Natural killer cell (primary cell): ENCODE results near the gene CD63. TPM values are rescaled to one million over a fixed set of nuclear protein-coding genes. Genes with fewer than 3 reads are reported as not detected.

Experiments
- ATAC-seq, 3 donors: fragments of 150-1000 bp in 2 of 3; fragments of 200-7000 bp in 1 of 3; cut with Tn5 transposase; 1 replicate in 1 of 3; 2 replicates in 2 of 3; pipeline ENCODE4 v1.10.0; 2021; ENCODE audit warnings: mild to moderate bottlenecking in 2 of 3, moderate library complexity in 2 of 3
- DNase-seq, 2 donors: peaks; one replicate each; pipeline versions ENCODE4 v3.0.0 to v3.0.0-alpha.2; 2013 to 2021; ENCODE audit warnings: mixed read lengths in 1 of 2
- H3K27ac ChIP-seq: one replicate; pipeline ENCODE4 v1.5.1; 2013; ENCODE audit warnings: mild to moderate bottlenecking, low read length
- H3K27me3 ChIP-seq: one replicate; pipeline ENCODE4 v1.6.1; 2013; ENCODE audit warnings: low read length; ENCODE audit not compliant: control insufficient read depth, insufficient read depth
- H3K36me3 ChIP-seq: one replicate; pipeline ENCODE4 v1.6.1; 2013; ENCODE audit warnings: low read length; ENCODE audit not compliant: control insufficient read depth, insufficient read depth
- H3K4me1 ChIP-seq: one replicate; pipeline ENCODE4 v1.6.1; 2013; ENCODE audit warnings: low read length; ENCODE audit not compliant: control insufficient read depth, insufficient read depth
- H3K4me3 ChIP-seq: one replicate; pipeline ENCODE4 v1.5.1; 2013; ENCODE audit warnings: low read length
- H3K9me3 ChIP-seq: one replicate; pipeline ENCODE4 v1.6.1; 2013; ENCODE audit warnings: low read length; ENCODE audit not compliant: control insufficient read depth, insufficient read depth
- H3K27ac Mint-ChIP-seq, 2 donors: one replicate each; pipeline ENCODE4 v1.8.0; 2022; ENCODE audit warnings: mild to moderate bottlenecking in 2 of 2, mixed read lengths in 2 of 2, moderate library complexity in 1 of 2
- H3K27me3 Mint-ChIP-seq, 2 donors: one replicate each; pipeline ENCODE4 v1.8.0; 2022; ENCODE audit warnings: low read depth in 2 of 2, mixed read lengths in 2 of 2
- H3K36me3 Mint-ChIP-seq: one replicate; pipeline ENCODE4 v1.8.0; 2022; ENCODE audit warnings: mixed read lengths
- H3K4me1 Mint-ChIP-seq, 2 donors: one replicate each; pipeline ENCODE4 v1.8.0; 2022; ENCODE audit warnings: mixed read lengths in 2 of 2
- H3K4me3 Mint-ChIP-seq: one replicate; pipeline ENCODE4 v1.8.0; 2022; ENCODE audit warnings: mild to moderate bottlenecking, moderate library complexity, mixed read lengths
- H3K9me3 Mint-ChIP-seq, 2 donors: one replicate each; pipeline ENCODE4 v1.8.0; 2022; ENCODE audit warnings: mixed read lengths in 2 of 2
- WGBS: methylation state at CpG from one replicate; pipeline ENCODE4 v1.1.7; 2013; ENCODE audit warnings: missing lambda C conversion rate; ENCODE audit not compliant: insufficient coverage; 5-methylcytosine and 5-hydroxymethylcytosine counted together
- intact Hi-C: fragments of 100-400 bp; cut with micrococcal nuclease; formaldehyde crosslinking; loops from one replicate; pipeline ENCODE4 v1.14.2; 2022
- total RNA-seq, 4 donors: library from RNA; stranded (reverse); fragments of 120-200 nt in 1 of 4; gene quantifications; one replicate each; pipeline versions ENCODE4 v1.2.3 to v1.2.4, GENCODE V29; 2013 to 2022
- TF ChIP-seq, protein P1 (sequence below): fragments of 200-600 bp; IDR thresholded peaks from one replicate; pipeline ENCODE4 v1.8.0; 2022; ENCODE audit warnings: antibody characterized with exemption

The CD63 gene
- total RNA-seq, 3 donors from 2014 or later (not counting 1 experiment from before 2014, with no cell fraction given), result 296 to 441 (median 319) TPM

DNA sequence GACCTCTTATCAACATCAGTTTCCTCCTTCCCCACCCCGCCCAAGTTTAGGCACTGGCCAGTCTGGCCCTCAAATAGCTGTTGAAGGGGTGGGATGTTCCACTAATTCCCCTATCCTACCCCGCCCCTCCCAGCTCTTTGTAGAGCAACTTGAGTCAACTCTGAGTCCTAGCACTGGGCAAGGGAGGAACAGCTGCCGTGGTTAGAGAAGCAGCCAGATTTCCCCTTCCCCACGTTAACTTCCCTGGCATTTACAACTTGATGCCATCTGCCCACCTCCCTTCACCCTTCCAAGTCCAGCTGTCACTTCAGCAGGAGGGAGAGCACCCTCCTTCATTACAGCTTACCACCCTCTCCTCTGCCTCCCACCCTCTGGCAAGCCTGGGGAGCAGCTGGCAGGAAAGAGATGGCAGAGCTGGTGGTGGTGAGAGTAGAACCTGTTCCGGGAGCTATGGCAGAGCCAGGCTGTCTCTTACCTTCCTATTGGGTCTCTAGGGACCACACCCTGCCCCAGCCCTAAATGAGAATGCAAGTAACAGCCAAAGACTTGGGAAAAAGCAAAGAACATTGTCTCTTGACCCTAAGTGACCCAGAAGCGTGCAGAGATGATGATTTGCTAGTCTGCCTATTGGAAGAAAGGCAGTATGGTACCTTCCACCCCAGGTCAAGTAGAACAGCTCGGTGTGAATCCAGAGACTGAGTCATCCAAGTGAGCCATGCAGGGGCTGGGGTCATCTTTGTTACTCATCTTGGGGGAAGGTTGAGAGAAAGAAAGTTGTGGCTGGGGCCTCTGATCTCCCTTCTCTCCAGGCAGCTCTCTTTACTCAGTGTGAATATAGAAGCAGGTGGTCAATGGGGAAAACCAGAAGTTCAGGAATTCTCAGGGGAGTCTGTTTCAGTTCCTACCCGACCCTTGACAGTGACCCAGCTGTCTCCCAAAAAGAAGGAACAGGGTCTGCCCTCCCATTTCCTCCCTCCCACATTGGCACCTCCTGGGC lies 11.5 kb downstream of the CD63 start:
- DNase-seq (no peak), ATAC-seq (no peak)
- Histone ChIP-seq H3K9me3 (no peaks in the 10 kb centered on the region), H3K4me3 (peak overlapping the region; percentile 87), H3K4me1 (peaks cover 42% of the 10 kb centered on the region), H3K27me3 (no peaks in the 10 kb centered on the region), H3K27ac (no peak overlapping the region), H3K36me3 (peaks cover 9% of the 10 kb centered on the region)
- Mint-ChIP-seq H3K4me1 (peaks cover 18 to 32% of the 10 kb centered on the region in 2 donors), H3K27me3 (no peaks in the 10 kb centered on the region), H3K36me3 (no peaks in the 10 kb centered on the region), H3K4me3 (peak overlapping the region; percentile 97), H3K27ac (peak overlapping the region; percentile 96 to 98), H3K9me3 (no peaks in the 10 kb centered on the region)
- 63% methylated on average over 7 of the region's 8 CpGs for WGBS
- intact Hi-C loops, result no loop called here
- TF ChIP-seq, protein P1, sequence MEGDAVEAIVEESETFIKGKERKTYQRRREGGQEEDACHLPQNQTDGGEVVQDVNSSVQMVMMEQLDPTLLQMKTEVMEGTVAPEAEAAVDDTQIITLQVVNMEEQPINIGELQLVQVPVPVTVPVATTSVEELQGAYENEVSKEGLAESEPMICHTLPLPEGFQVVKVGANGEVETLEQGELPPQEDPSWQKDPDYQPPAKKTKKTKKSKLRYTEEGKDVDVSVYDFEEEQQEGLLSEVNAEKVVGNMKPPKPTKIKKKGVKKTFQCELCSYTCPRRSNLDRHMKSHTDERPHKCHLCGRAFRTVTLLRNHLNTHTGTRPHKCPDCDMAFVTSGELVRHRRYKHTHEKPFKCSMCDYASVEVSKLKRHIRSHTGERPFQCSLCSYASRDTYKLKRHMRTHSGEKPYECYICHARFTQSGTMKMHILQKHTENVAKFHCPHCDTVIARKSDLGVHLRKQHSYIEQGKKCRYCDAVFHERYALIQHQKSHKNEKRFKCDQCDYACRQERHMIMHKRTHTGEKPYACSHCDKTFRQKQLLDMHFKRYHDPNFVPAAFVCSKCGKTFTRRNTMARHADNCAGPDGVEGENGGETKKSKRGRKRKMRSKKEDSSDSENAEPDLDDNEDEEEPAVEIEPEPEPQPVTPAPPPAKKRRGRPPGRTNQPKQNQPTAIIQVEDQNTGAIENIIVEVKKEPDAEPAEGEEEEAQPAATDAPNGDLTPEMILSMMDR, result no peak

DNA sequence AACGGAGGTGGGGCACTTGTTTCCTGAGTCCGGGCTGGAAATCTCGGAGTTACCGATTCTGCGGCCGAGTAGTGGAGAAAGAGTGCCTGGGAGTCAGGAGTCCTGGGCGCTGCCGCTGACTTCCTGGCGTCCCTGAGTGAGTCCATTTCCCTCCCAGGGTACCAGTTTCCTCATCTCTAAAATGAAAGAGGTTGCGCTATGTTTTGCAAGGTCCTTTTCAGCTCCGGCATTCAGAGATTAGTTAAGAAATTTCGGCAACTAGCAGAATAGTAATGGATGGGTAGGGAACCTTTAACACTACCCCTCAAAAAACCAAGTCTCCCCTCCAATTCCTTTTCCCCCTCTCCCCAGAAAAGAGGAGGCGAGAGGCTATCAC lies 12.2 kb downstream of the CD63 start:
- H3K27me3 ChIP-seq, result no peaks in the 10 kb centered on the region
- H3K36me3 ChIP-seq, result peaks cover 9% of the 10 kb centered on the region
- TF ChIP-seq, protein P1, result no peak
- H3K4me1 Mint-ChIP-seq, result peaks cover 18 to 32% of the 10 kb centered on the region in 2 donors
- no peaks in the 10 kb centered on the region for H3K9me3 Mint-ChIP-seq
- H3K4me3 ChIP-seq, result peak overlapping the region; percentile 87
- peak overlapping the region; percentile 73 for H3K27ac ChIP-seq
- DNase-seq (no peak), ATAC-seq (no peak)
- intact Hi-C loops, result no loop called here
- 0% methylated on average over 9 of the region's 13 CpGs for WGBS
- H3K4me3 Mint-ChIP-seq, result peak overlapping the region; percentile 97
- H3K36me3 Mint-ChIP-seq, result no peaks in the 10 kb centered on the region
- peak overlapping the region; percentile 96 to 98 for H3K27ac Mint-ChIP-seq
- H3K27me3 Mint-ChIP-seq, result peaks cover 0 to 3% of the 10 kb centered on the region in 2 donors
- no peaks in the 10 kb centered on the region for H3K9me3 ChIP-seq
- peaks cover 40% of the 10 kb centered on the region for H3K4me1 ChIP-seq

DNA sequence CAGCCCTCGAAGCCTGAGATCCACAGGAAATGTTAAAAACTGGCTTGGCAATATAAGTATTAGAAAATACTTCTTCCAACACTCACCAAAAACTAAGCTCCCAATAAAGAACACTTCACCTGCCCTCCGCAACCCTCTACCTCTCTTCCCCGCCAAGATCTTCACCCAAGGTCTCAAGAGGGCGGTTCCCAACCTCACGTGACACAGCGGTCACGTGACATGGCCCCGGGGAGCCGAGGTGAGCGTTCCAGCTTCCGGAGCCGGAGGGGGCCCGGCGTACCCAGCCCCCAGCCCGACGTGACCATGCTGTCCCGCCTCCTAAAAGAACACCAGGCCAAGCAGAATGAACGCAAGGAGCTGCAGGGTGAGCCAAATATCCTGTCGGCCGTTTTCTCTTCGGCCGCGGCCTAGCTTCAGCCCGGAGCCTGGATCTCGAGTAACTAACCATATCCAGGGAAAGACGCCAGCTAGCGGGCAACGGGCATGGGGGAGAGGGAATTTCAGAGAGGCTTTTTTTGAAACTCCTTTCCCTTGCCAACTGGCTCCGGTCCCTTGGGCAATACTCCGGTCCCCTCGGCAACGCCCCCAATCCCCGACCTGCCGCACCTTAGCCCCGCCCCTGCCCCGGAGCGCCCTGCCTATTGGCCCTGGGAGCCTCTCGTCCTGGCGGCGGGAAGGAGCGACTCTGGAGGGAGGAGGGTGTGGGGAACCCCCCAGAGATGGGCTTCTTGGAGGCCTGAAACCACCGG lies 12.8 kb downstream of the CD63 start, which contains the start of gene BLOC1S1:
Gene BLOC1S1, plus strand, starts transcription at position 214 of the 749 bp plus-strand sequence. Its CDS starts 6 bp downstream, at position 220.
- Mint-ChIP-seq H3K9me3 (no peaks in the 10 kb centered on the region), H3K4me1 (peaks cover 18 to 28% of the 10 kb centered on the region in 2 donors), H3K27ac (peak within 1 kb of the TSS; percentile 96 to 98), H3K36me3 (no peaks in the 10 kb centered on the region), H3K27me3 (peaks cover 0 to 3% of the 10 kb centered on the region in 2 donors), H3K4me3 (peak within 1 kb of the TSS; percentile 97)
- Histone ChIP-seq H3K9me3 (no peaks in the 10 kb centered on the region), H3K36me3 (peaks cover 9% of the 10 kb centered on the region), H3K27ac (peak within 1 kb of the TSS; percentile 73), H3K4me1 (peaks cover 35% of the 10 kb centered on the region), H3K4me3 (peak within 1 kb of the TSS; percentile 87), H3K27me3 (no peaks in the 10 kb centered on the region)
- intact Hi-C loops, result no loop called here
- ATAC-seq (peak; percentile 87 to 91 (median 90)), DNase-seq (peak; percentile 91 to 97)
- WGBS, result under 1% methylated on average over 41 of the region's 42 CpGs
- TF ChIP-seq, protein P1, result no peak
